Globus pallidus (tissue), 1 donor: ENCODE data around the gene HCN4.
"Not testable (repeated sequence)": the region's sequence is repeated elsewhere in the genome, so short reads cannot be mapped to it uniquely, and the experiment has no call there.

Experiments
- DNase-seq: peaks from one replicate; pipeline ENCODE4 v3.0.0-alpha.2; 2015; ENCODE audit warnings: low spot score

The HCN4 gene

DNA sequence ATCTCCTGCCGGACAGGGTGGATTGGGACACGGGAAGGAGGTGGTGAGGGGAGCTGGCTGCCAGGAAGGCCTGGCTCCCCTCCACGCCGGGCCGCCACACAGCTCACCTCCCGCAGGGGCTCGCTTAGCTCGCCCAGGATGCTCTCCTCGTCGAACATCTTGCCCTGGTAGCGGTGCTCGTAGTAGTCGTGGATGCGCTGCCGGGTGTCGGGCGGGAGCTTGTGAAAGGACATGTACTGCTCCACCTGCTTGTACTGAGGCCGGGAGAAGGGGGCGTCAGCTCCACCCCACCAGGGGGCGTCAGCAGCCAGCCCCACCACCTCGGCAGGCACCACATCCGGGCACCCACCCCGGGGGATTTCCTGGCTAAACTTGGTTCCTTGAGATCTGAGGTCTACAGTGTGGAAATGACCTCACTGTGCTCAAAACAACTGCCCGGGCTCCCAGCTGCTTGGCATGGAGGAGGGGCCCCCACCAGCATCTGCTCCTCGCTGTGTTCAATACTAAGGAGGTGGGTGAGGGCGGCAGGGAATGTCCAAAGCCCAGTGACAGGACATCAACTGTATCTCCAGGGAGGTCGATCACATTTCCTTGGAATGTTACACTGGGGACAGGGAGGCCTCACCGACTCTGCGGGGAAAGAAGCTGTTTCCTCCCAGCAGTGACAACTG, 43.4 kb downstream of the HCN4 start:
- DNase-seq = no peak

DNA sequence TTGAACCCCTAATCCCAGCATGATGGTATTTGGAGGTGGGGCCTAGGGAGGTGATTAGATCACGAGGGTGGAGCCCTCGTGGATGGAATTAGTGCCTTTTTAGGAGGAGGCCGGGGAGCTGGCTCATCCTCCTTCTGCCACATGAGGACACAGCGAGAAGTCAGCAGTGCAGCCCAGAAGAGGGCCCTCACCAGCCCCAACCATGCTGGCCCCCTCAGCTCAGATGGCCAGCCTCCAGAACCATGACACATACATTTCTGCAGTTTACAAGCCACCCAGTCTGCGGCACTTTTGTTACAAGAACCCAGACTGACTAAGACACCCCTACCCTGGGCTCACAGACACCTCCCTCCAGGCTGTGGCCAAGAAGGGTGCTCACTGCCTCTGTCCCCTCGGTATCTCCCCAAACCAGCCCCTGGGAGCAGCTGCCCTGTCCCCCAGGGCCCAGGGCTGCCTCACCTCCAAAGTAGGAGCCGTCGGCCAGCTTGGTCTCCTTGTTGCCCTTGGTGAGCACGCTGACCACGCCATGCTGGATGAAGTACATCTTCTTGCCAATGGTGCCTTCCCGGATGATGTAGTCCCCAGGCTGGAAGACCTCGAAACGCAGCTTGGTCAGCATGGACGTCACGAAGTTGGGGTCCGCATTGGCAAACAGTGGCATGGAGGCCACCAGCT, 44.1 kb downstream of the HCN4 start:
- no peak for DNase-seq

DNA sequence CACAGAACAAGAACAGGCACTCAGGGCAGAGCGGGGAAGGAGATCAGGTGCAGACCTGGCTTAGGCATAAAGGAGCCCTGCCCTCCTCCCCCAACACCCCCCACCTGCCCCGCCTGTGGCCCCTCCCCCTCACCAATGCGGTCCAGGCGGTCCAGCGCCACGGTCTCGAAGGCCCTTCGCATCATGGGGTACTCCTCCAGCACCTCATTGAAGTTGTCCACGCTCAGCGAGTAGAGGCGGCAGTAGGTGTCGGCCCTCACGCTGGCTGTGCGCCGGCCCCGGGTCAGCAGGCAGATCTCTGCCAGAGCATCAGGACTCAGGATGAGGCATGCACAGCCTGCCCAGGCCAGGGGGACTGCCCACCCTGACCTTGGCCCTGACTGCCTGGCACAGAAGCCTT, 44.8 kb downstream of the HCN4 start:
- no peak for DNase-seq

DNA sequence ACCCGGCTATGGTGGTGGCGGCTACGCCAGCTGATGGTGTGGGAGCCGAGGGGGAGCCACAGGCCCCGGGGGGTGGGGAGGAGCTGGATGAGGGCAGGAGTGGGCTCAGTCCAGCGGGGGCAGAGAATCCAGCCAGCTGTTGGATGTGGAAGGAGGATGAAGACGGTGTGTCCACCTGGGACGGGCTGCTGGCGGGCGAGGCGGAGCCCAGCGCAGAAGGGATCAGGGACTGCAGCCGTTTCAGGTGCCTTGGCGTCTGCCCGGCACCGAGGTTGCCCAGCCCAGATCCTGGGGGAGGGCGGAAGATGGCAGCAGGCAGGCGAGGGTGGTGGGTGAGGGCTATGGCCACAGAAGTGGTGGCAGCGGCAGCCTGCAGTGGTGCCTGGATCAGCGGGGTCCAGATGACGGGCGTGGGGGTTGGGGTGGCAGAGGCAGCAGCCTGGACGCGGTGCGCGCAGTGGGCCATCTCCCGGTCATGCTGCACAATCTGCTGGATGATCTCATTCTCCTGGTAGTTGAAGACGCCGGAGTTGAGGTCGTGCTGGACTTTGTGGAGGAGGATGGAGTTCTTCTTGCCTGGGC, 45.3 kb downstream of the HCN4 start:
- DNase-seq = no peak

DNA sequence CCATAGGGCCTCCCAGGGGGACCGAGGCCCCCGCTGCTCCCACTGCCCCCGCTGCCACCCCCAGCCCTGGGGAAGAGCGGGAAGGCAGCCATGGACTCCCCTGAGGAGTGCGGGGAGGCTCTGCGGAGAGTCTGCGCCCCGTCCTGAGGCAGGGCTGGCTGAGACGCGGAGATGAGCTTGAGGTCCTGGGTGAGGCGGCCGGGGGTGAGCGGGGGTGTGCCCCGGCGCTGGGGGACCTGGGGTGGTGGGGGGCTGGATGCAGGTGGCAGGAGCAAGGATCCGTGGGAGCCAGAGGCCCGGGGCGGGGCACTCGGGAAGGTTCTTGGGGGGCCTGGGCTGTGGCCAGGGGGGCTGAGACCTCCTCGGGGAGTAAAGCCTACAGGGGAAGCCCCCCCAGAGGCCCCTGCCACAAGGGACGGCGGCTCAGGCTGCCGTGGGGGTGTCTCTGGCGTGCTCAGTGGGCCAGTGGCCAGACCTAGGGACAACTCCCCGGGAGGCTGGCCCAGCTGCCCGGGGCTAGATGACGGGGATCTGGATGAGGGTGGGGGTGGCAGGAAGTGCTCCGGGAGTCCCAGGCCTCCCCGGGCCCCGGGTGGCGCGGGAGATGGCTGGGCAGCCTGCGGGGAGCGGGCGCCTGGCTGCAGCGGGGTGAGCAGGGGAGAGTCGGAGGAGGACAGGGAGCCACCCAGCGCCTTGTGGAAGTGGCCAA, 45.9 kb downstream of the HCN4 start:
- DNase-seq = no peak

DNA sequence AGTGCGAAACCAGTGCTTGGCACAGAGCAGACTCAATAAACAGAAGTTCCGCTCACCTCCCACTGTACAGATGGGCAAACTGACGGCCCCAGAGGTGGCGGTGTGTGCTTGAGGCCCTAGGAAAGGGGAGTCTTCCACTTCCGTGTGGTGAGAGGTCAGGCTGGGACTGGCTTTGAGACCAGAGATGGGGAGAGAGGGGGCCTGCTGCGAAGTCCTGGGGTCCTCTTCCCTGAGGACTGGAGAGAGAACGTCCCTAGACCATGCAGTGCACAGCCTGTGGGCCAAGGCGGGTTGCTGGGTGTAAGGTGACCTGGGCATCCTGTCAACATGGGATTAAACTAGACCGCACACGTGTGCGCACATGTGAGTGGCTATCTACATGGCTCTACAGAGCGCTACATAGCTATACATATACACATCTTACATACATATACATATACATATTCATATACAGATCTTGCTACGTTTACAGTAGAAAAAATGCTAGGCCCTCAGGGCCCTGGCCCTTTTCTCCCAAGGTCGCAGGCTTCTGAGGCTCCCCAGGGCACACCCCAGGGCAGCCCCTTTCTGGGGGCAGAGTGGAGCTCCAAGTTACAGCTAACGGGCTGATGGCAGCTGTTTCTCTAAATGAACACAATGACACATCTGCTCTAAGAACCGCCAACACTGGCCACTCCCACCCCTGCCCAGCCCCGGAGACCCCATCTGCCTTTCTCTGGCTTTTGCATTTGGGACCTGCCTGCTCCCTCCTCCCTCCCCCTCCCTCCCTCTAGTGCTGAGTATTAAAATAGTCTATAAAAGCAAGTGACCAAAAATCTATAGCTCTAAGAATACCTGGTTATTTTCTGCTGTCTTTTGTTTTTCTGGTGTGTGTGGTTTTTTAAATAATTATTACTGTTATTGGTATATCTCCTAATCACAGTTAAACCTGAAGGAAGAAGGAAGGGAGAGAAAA, 47.0 kb downstream of the HCN4 start:
- DNase-seq = no peak

DNA sequence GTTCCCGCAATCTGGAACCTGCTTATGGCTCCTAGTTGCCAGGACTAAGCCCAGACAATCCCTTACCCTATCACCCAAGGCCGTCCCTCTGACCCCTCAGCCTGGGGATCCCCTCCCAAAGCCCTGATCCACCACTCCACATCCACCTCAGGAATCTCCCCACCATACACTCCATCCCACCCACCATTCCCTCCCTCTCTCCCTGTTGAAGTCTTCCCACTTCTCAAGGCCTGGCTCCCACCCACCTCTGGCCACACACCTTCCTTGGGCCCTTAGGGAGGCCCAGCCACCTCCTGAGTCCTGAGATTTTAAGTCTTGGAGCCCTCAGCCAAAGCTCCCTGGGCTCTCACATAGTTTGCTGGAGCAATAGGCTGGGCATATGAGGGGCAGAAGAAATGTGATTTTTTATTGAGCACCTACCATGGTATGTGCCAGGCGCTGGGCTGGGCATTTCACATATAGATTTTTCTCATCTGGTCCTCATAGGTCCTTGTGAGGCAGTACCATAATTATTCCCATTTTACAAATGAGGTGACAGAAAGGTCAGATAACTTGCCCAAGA, 48.1 kb downstream of the HCN4 start:
- no peak for DNase-seq

DNA sequence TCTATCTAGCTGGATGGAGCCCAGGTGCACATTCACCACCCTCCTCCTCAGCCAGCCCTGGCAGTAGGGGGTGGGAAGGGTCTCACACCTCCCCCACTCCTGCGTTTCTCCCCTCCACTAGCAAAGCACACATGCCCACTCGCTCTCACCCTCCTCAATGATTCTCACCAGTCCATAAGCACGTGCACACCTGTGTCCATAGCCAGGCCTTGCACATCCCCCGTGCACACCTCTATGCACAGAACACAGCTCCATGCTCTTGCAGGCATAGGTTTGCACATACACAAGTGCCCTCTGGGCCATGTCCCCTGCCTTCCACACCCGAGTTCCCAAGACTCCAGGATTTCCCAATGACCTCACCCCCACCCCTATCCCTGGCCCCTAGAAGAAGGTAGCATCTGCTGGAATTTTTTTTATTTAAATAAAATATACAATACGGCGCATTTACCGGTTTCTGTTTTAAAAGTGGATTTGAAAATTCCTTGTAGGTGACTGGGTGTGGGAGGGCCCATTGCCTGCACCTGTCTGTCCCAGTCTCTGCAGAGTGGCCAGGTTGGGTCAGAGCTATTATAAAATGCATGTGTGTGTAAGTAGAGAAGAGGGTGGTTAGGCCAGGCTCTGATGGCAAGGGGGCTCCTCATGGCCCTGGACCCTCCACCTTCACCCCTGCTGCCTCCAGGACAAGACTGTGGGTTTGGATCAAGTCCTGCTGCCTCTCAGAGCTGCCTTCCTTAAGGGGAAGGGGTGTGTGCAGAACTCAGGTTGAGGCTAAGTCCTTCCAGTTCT, 49.1 kb downstream of the HCN4 start:
- no peak for DNase-seq

DNA sequence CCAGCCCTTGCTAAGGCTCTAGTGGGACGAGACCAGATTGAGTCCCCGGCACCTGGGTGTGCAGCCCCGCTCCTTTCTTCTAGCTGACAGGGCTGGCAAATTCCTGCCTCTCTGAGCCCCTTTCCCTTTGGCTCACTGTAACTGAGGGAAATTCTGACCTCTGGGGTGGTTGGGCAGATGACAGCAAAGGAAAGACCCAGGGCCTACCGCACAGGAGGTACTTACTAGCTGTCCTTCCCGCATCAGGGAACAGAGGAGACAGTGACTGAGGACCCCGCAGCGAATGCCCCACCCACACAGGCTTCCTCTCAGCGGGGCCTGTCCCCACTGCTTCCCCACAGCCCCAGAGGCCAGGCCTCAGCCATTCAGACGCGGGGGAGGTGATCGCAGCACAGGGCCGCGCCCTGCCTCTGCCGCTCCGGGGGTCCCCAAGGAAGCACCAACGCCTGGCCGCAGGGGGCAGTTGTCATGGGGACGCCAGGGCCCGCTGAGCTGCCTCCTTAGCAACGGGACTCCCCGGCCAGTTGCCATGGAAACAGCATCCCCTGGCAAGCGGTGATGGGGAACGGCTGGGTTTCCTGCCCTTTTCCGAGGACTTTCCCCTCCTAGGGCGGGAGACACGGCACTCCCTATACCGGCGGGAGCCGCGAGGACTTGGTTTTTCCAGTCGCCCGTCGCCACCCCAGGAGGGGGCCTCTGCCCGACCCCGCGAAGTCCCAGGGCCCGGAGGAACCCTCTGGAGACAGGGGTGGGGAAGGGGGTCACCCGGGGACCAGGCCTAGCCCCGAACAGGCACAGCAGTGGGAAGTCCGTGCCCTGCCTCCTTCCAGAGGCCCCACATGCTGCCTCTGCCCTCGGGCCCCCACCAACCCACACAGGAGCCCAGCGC, 50.1 kb downstream of the HCN4 start:
- DNase-seq = no peak

DNA sequence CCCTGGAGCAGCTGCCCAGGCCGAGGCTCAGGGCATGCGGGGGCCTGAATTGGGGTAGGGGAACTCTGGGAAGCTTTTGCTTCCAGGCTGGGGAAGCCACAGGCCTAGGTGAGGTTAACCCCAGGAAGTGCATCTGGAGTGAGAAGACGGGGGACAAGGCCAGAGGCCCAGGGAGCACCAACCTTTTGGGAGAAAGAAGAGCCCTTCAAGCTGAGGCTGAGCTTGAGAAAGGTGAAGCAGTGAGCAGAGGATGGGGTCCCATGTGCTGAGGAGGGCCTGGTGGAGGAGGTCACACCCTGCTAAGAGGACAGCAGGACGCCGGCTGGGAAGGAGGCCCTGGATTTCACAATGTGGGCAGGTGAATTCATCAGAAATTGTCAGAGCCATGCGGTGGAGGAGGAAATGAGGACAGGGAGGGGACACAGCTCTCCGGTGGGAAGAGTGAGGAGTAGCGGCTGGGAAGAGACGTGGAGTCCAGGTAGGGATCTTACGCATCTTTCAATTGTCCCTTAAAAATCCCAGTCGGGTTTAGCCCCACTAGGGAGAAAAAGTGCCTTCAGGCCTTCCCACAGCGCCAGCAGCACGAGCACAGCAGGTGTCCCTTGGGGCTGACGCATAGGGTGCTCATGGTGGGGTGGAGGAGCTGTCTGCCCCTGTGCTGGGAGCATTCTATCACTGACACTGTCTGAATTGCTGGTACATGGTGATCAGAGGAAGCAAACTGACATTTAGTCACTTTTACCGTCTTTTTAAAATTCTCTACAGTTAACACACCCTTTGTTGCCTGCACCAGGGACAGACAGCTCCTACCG, 50.9 kb downstream of the HCN4 start:
- no peak for DNase-seq

DNA sequence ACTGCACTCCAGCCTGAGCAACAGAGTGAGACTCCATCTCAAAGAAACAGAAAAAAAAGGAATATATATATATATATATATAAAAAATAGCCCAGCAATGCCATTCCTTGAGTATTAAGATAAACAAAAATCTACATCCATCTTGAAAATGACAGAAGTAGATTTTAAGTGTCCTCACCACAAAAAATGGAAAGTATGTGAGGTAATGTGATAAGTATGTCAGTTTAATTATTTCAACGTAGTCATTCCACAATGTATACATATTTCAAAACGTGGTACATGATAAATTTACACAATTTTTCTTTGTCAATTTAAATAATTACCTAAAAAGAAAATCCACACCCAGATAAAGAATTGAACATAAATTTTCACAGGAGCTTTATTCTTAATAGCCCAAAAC, 54.9 kb downstream of the HCN4 start:
- no peak for DNase-seq

DNA sequence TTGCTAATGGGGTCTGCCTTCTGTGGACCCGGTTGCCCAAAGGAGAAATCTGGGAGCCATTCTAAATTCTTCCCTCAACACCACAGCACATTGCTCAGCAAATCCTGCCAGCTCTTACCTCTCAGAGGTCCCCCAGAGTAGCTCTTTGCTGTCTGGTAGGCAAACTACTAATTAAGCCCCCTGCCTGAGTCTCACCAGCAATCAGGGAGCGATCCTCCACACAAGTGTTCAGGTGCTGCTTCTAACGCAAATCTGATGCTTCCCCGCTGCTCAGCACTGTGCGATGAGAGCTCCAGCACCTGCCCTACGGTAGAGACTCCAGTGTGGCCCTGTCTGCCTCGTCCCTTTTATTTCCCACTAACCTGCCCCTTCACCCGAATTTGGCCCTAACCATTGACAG, 60.5 kb downstream of the HCN4 start:
- no peak for DNase-seq

DNA sequence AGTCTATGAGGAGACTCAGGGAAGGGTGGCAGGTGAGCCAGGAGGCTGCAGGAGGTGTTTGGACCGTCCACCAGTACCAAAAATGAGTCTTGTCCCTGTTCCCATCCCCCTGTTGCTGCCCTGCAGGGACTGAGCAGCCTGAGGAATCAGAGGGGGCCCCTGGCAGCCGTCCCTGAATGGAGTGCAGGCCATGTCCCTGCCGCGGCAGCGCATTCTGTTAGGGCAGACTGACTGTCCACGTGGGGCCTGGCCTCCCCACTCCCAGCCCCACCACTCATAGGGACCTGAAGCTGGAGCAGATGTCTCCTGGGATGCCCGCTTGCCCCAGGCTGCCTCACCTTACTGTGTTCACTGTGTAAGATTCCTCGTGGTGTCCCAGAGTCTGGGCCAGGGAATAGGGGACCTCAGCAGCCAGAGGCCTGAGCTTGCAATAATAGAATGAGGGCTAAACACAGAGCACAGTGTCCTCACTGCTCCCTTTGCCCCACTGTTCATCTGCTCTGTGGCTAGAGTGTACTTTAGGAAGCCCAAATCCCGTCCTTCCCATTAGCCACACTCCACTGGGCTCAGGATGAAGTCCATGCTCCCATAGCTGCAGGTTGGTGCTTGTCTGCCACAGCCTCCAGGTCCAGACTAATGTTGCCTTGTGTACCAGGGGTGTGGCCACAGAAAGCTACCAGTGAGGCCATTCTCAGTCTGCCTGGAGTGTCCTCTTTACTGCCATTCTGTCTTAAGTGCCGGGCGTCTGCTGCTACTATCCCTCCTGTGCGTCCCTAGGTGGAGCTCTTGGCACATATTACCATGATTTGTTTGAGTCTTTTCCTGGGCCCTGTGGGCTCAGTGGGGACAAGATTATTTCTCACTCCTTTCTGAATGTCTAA, 63.2 kb downstream of the HCN4 start:
- peak; percentile 31 for DNase-seq

DNA sequence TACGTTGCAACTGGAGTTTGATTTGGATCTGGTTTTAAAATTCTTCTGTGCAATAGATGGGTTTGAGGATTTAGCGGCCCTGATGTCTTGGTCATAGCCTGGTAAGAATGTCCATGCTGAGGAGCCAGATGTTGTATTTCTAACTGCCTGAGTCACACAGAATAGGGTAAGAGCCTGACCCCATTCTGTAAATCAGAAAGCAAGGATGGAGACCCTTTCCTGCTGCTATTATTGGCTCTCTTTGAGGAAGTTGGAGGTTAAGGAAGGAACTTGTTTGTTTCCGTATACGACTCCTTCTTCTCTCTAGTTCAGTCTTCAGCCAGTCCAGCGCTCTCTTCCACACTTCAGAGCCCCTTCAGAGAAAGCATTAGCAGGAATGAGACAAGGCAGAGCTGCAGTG, 65.1 kb downstream of the HCN4 start:
- DNase-seq = no peak

DNA sequence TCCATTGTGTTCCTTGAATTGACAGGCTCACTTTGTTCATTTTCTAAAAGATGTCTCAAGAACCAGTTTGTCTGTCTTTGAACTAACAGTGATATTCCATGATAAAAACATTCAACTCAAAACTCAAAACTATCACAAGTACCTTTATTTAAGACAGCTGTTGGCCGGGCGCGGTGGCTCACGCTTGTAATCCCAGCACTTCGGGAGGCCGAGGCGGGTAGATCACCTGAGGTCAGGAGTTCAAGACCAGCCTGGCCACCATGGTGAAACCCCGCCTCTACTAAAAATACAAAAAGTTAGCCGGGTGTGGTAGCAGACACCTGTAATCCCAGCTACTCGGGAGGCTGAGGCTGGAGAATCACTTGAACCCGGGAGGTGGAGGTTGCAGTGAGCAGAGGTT, 68.5 kb downstream of the HCN4 start:
- not testable (repeated sequence) for DNase-seq

DNA sequence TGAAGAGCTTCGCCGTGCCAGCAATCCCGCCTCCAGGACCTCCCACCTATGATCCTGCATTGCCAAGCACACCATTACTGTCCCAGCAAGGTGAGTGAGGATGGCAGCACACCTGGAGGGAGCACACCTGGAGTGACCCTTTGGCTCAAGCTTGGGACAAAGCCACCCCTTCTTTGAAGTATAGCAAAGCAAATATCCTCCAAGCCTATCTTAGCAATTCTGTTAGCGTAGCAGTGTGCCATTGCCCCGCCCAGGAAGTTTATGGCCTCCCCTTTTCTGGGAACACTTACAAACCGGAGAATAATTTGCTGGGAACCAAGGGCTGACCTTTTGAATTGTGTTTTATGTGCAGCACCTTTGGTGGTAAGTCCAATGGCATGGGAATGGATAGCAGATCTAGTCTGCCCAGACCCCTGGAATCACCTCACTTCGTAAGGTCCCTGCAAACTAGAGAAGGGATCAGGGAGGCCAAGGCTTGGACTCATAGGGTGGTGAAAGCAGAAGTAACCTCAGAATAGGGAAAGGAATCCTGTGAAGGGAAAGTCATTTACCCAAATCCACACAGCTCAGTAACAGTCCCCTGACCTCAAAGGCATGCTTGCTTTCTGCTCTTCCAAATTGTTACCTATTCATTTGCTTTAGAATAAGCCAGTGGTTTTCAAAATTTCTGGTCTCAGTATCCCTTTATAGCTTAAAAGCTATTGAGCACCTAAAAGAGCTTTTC, 70.1 kb downstream of the HCN4 start:
- DNase-seq = no peak
